Sciatic nerve (tissue), 2 donors: ENCODE data around the gene FUNDC1. TPM values are rescaled to one million over a fixed set of nuclear protein-coding genes. Genes with fewer than 3 reads are reported as not detected.
"Not testable (repeated sequence)": the region's sequence is repeated elsewhere in the genome, so short reads cannot be mapped to it uniquely, and the experiment has no call there.

ENCODE experiments used
- ATAC-seq: fragments of 200-7000 bp; cut with Tn5 transposase; one replicate; pipeline ENCODE4 v1.9.1; 2020; ENCODE audit warnings: mild to moderate bottlenecking, moderate library complexity
- DNase-seq: peaks from one replicate; pipeline ENCODE4 v3.0.0-alpha.2; 2020; ENCODE audit warnings: low spot score
- intact Hi-C: fragments of 100-400 bp; cut with DNase I; formaldehyde crosslinking; loops from one replicate; pipeline ENCODE4 v1.14.2; 2022
- total RNA-seq: library from RNA; stranded (reverse); fragmentation: NEBNext Ultra II Directional; extraction: Animal tissue kit (Norgen Biotek cat#: 25700); gene quantifications from one replicate; pipeline ENCODE4 v1.2.1, GENCODE V29; 2021
- donor health status: DM: no; HTN: no; CAD: no.
- donor health status: DM: no; HTN: no; CAD: no.

The FUNDC1 gene
- total RNA-seq: 13.8 TPM

- DNase-seq (peak; percentile 98), ATAC-seq (peak; percentile 100)
- intact Hi-C loops: no loop called here
Measured at GRCh38 chrX:44542567-44543325, at the start of gene FUNDC1. FUNDC1 (minus strand) TSS chrX:44542859; CDS start chrX:44542832, 27 bp downstream.

GRCh38 chrX:44585866-44586265, 43.2 kb upstream of the FUNDC1 start:
- no peak for ATAC-seq
- no peak for DNase-seq
- intact Hi-C loops: no loop called here

- no peak for DNase-seq
- no peak for ATAC-seq
- intact Hi-C loops: no loop called here
Measured at GRCh38 chrX:44580466-44580865, 37.8 kb upstream of the FUNDC1 start.

- ATAC-seq (no peak), DNase-seq (no peak)
- intact Hi-C loops: no loop called here
Measured at GRCh38 chrX:44572340-44572938, 29.8 kb upstream of the FUNDC1 start.

- ATAC-seq (no peak), DNase-seq (no peak)
- intact Hi-C loops: no loop called here
Measured at GRCh38 chrX:44570522-44570921, 27.9 kb upstream of the FUNDC1 start.

GRCh38 chrX:44569122-44569521, 26.5 kb upstream of the FUNDC1 start:
- intact Hi-C loops: no loop called here
- ATAC-seq (peak; percentile 45), DNase-seq (no peak)

- no peak for DNase-seq
- intact Hi-C loops: no loop called here
- ATAC-seq: peak; percentile 56
Measured at GRCh38 chrX:44568196-44568595, 25.5 kb upstream of the FUNDC1 start.

- DNase-seq, ATAC-seq, intact Hi-C loops: not testable (repeated sequence)
Measured at GRCh38 chrX:44561896-44562295, 19.2 kb upstream of the FUNDC1 start.

- no peak for ATAC-seq
Measured at GRCh38 chrX:44550563-44550962, 7.9 kb upstream of the FUNDC1 start.

GRCh38 chrX:44545454-44545853, 2.8 kb upstream of the FUNDC1 start:
- DNase-seq, ATAC-seq, intact Hi-C loops: not testable (repeated sequence)

More at GRCh38 chrX:44550563-44550962, 7.9 kb upstream of the FUNDC1 start:
- DNase-seq: no peak
- intact Hi-C loops: no loop called here

- intact Hi-C loops: no loop called here
- ATAC-seq (no peak), DNase-seq (no peak)
Measured at GRCh38 chrX:44544036-44544435, 1.4 kb upstream of the FUNDC1 start.

- intact Hi-C loops: no loop called here
- ATAC-seq: no peak
- DNase-seq: no peak
Measured at GRCh38 chrX:44536198-44536597, 6.5 kb downstream of the FUNDC1 start.

- intact Hi-C loops: no loop called here
- DNase-seq (no peak), ATAC-seq (no peak)
Measured at GRCh38 chrX:44529310-44529709, 13.3 kb downstream of the FUNDC1 start.

GRCh38 chrX:44514272-44514671, 28.4 kb downstream of the FUNDC1 start:
- intact Hi-C loops: no loop called here
- no peak for ATAC-seq
- no peak for DNase-seq

- intact Hi-C loops: no loop called here
- DNase-seq (no peak), ATAC-seq (no peak)
Measured at GRCh38 chrX:44507292-44507691, 35.4 kb downstream of the FUNDC1 start.

GRCh38 chrX:44506678-44507077, 36.0 kb downstream of the FUNDC1 start:
- intact Hi-C loops: no loop called here
- ATAC-seq (no peak), DNase-seq (no peak)

GRCh38 chrX:44503560-44503959, 39.1 kb downstream of the FUNDC1 start:
- intact Hi-C loops: no loop called here
- DNase-seq: no peak
- ATAC-seq: no peak

GRCh38 chrX:44495091-44495490, 47.6 kb downstream of the FUNDC1 start:
- ATAC-seq (no peak), DNase-seq (no peak)
- intact Hi-C loops: no loop called here

- no peak for DNase-seq
- intact Hi-C loops: no loop called here
- no peak for ATAC-seq
Measured at GRCh38 chrX:44494357-44494756, 48.3 kb downstream of the FUNDC1 start.

- DNase-seq: no peak
- no peak for ATAC-seq
- intact Hi-C loops: no loop called here
Measured at GRCh38 chrX:44489515-44489914, 53.1 kb downstream of the FUNDC1 start.
